Neural progenitor cell (in vitro differentiated cells): ENCODE measurements around the gene SLC35A2. TPM values are rescaled to one million over a fixed set of nuclear protein-coding genes. Genes with fewer than 3 reads are reported as not detected.

Source experiments
- DNase-seq: peaks from one replicate; pipeline ENCODE4 v3.0.0-alpha.2; 2016; ENCODE audit warnings: low spot score
- H2AFZ ChIP-seq: fragments of 200-600 bp; sonication (generic); replicated peaks from 2 replicates; pipeline ENCODE4 v1.6.1; 2016; ENCODE audit warnings: antibody characterized with exemption
- H3F3A ChIP-seq: fragments of 200-600 bp; sonication (generic); 2 replicates; pipeline ENCODE4 v1.6.1; 2016; ENCODE audit warnings: antibody characterized with exemption, low read depth
- H3K27ac ChIP-seq: fragments of 200-600 bp; sonication (generic); 2 replicates; pipeline ENCODE4 v1.5.1; 2016; ENCODE audit warnings: mild to moderate bottlenecking
- H3K27me3 ChIP-seq: fragments of 200-600 bp; sonication (generic); 2 replicates; pipeline ENCODE4 v1.6.1; 2016; ENCODE audit warnings: mild to moderate bottlenecking, moderate library complexity
- H3K36me3 ChIP-seq: fragments of 200-600 bp; sonication (generic); 2 replicates; pipeline ENCODE4 v1.5.1; 2016
- H3K4me1 ChIP-seq: fragments of 200-600 bp; sonication (generic); 2 replicates; pipeline ENCODE4 v1.6.1; 2016; ENCODE audit warnings: mixed run types
- H3K4me2 ChIP-seq: fragments of 200-600 bp; sonication (generic); 2 replicates; pipeline ENCODE4 v1.6.1; 2016
- H3K4me3 ChIP-seq: fragments of 200-600 bp; sonication (generic); 2 replicates; pipeline ENCODE4 v1.5.1; 2016
- H3K79me2 ChIP-seq: fragments of 200-600 bp; sonication (generic); 2 replicates; pipeline ENCODE4 v1.6.1; 2016; ENCODE audit warnings: low read depth
- H3K9ac ChIP-seq: fragments of 200-600 bp; sonication (generic); 2 replicates; pipeline ENCODE4 v1.6.1; 2016
- H3K9me3 ChIP-seq: fragments of 200-600 bp; sonication (generic); 2 replicates; pipeline ENCODE4 v1.5.1; 2016; ENCODE audit warnings: low read depth
- H4K20me1 ChIP-seq: fragments of 200-600 bp; sonication (generic); 2 replicates; pipeline ENCODE4 v1.6.1; 2016; ENCODE audit warnings: low read depth
- H3K27ac Mint-ChIP-seq: 3 replicates; pipeline ENCODE4 v1.8.0; 2021; ENCODE audit warnings: mixed read lengths
- H3K27me3 Mint-ChIP-seq: 2 replicates; pipeline ENCODE4 v1.8.0; 2022; ENCODE audit warnings: low read depth, mild to moderate bottlenecking, inconsistent platforms, moderate library complexity, mixed read lengths; ENCODE audit not compliant: insufficient read depth
- H3K36me3 Mint-ChIP-seq: 3 replicates; pipeline ENCODE4 v1.8.0; 2021; ENCODE audit warnings: mixed read lengths
- H3K4me1 Mint-ChIP-seq: 3 replicates; pipeline ENCODE4 v1.8.0; 2021; ENCODE audit warnings: mixed read lengths
- H3K4me3 Mint-ChIP-seq: 3 replicates; pipeline ENCODE4 v1.8.0; 2021; ENCODE audit warnings: mild to moderate bottlenecking, moderate library complexity, mixed read lengths
- H3K9me3 Mint-ChIP-seq: 3 replicates; pipeline ENCODE4 v1.8.0; 2020; ENCODE audit warnings: mixed read lengths
- EZH2 ChIP-seq: fragments of 200-600 bp; sonication (generic); IDR thresholded peaks from 2 replicates; pipeline ENCODE4 v1.6.1; 2017; ENCODE audit warnings: antibody characterized with exemption, mild to moderate bottlenecking, moderate library complexity
- EZH2phosphoT487 ChIP-seq: fragments of 200-600 bp; sonication (generic); IDR thresholded peaks from 2 replicates; pipeline ENCODE4 v1.6.1; 2017; ENCODE audit warnings: antibody characterized with exemption
- total RNA-seq: library from RNA; depleted of rRNA; stranded (reverse); fragments of >200 nt; gene quantifications from 2 replicates; pipeline ENCODE4 v1.2.3, GENCODE V29; 2015; ENCODE audit warnings: low replicate concordance
- TF ChIP-seq, protein P1 (sequence below): fragments of 200-600 bp; sonication (generic); IDR thresholded peaks from 2 replicates; pipeline ENCODE4 v1.5.1; 2017; ENCODE audit warnings: antibody characterized with exemption, mild to moderate bottlenecking

The SLC35A2 gene
- total RNA-seq, 1 donor from 2014 or later, result 8.6 TPM

DNA sequence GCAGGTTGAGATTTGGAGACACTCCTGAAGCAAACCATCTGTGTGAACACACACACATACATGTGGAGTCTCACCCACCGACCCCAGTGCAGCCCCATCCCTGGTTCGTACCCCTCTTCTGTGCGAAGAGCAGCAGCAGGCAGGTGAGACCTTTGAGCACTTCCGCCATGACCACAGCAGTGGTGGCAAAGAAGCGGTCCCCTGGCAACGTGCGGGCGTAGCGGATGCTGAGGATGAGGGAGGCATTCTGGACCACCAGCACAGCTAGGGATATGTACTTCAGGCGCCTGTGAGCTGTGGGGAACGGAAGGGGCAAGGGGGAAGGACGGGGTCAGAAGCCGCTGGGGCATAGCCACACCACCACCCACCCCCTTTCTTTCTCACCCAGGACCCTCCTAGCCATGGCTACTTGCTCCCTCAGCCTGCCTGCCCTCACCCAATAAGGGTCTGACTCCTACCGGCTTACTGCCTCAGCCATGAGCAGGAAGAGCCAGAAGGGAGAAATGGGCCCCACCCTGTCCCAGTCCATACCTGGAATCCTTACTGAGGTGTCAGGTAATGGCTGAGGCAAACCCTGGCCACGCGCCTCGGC lies 1.6 kb downstream of the SLC35A2 start:
- no peaks in the 10 kb centered on the region for H3K27me3 ChIP-seq
- H3K27me3 Mint-ChIP-seq, result peaks cover 4% of the 10 kb centered on the region
- peaks cover 14% of the 10 kb centered on the region for H3F3A ChIP-seq
- peaks cover 8% of the 10 kb centered on the region for H3K4me1 Mint-ChIP-seq
- peak overlapping the region; percentile 89 for H3K4me3 Mint-ChIP-seq
- no peak overlapping the region for H3K4me2 ChIP-seq
- H3K4me1 ChIP-seq, result no peaks in the 10 kb centered on the region
- no peaks in the 10 kb centered on the region for H3K9me3 ChIP-seq
- peaks cover 14% of the 10 kb centered on the region for H3K79me2 ChIP-seq
- no peak overlapping the region for H3K27ac Mint-ChIP-seq
- H3K9me3 Mint-ChIP-seq, result peaks cover 15% of the 10 kb centered on the region
- H3K27ac ChIP-seq, result no peak overlapping the region
- no peak overlapping the region for H2AFZ ChIP-seq
- H4K20me1 ChIP-seq, result no peaks in the 10 kb centered on the region
- no peak overlapping the region for H3K4me3 ChIP-seq
- H3K36me3 ChIP-seq, result no peaks in the 10 kb centered on the region
- TF ChIP-seq, protein P1, sequence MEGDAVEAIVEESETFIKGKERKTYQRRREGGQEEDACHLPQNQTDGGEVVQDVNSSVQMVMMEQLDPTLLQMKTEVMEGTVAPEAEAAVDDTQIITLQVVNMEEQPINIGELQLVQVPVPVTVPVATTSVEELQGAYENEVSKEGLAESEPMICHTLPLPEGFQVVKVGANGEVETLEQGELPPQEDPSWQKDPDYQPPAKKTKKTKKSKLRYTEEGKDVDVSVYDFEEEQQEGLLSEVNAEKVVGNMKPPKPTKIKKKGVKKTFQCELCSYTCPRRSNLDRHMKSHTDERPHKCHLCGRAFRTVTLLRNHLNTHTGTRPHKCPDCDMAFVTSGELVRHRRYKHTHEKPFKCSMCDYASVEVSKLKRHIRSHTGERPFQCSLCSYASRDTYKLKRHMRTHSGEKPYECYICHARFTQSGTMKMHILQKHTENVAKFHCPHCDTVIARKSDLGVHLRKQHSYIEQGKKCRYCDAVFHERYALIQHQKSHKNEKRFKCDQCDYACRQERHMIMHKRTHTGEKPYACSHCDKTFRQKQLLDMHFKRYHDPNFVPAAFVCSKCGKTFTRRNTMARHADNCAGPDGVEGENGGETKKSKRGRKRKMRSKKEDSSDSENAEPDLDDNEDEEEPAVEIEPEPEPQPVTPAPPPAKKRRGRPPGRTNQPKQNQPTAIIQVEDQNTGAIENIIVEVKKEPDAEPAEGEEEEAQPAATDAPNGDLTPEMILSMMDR, result no peak
- no peak for TF ChIP-seq EZH2
- no peak for TF ChIP-seq EZH2phosphoT487
- no peaks in the 10 kb centered on the region for H3K36me3 Mint-ChIP-seq
- H3K9ac ChIP-seq, result no peak overlapping the region
- DNase-seq, result no peak

DNA sequence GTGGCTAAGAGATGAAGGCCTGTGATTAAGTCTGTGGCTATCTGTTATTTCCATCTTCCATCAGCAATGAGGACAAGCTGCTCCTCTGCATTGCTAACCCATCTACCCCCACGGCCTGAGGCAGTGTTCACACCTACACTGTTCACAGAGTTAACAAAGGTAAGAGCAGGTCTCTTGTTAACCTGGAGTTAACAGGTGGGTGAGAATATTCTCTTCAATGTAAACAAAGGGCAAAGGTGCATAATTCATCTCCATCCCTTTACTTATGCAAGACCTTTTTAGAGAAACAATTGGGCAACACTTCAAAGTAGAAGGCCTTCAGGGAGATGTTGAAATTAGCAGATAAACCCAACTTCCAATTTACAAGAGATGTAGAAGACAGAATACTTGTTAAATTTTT lies 2.8 kb downstream of the SLC35A2 start:
- no peak overlapping the region for H3K4me2 ChIP-seq
- peaks cover 8% of the 10 kb centered on the region for H3K4me1 Mint-ChIP-seq
- H3K9me3 ChIP-seq, result no peaks in the 10 kb centered on the region
- no peaks in the 10 kb centered on the region for H3K27me3 ChIP-seq
- no peak overlapping the region for H3K27ac ChIP-seq
- peaks cover 14% of the 10 kb centered on the region for H3K79me2 ChIP-seq
- H3F3A ChIP-seq, result peaks cover 14% of the 10 kb centered on the region
- no peak overlapping the region for H3K27ac Mint-ChIP-seq
- peaks cover 5% of the 10 kb centered on the region for H3K36me3 Mint-ChIP-seq
- H2AFZ ChIP-seq, result no peak overlapping the region
- no peaks in the 10 kb centered on the region for H4K20me1 ChIP-seq
- no peak overlapping the region for H3K9ac ChIP-seq
- DNase-seq, result no peak
- peaks cover 21% of the 10 kb centered on the region for H3K9me3 Mint-ChIP-seq
- TF ChIP-seq EZH2, result no peak
- no peak for TF ChIP-seq EZH2phosphoT487
- TF ChIP-seq, protein P1, result no peak
- no peak overlapping the region for H3K4me3 Mint-ChIP-seq
- H3K36me3 ChIP-seq, result no peaks in the 10 kb centered on the region
- no peaks in the 10 kb centered on the region for H3K4me1 ChIP-seq
- H3K27me3 Mint-ChIP-seq, result peaks cover 4% of the 10 kb centered on the region
- no peak overlapping the region for H3K4me3 ChIP-seq

DNA sequence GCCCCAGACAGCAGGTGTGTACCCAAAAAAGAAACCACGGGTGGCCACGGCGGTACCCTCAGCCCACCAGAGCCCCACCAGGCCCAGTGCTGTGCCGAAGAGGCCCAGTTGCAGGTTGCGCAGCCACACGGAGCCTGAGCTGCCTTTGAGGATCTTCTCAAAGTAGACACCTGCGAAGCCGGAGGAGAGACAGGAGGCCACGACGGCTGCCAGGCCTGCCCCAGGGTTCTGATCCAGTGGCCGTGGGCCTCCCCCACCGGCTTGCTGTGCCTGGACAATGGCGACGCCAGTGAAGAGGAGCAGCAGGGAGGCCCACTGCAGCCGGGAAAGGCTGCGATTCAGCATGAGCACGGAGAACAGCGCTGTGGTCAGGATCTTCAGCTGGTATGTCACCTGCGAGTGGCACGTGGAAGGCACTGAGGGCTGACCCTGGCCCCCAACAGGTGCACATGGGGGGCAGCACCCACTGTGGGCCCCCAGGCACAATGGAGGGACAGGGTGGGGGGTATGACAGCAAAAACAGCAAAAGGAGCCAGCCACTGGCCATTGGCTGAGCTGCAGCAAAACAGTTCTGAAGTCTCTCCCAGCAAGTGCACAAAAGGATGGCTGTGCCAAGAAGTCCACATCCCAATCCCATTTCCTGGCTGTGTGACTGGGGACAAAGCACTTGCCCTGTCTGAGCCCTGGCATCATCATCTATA lies 6.2 kb downstream of the SLC35A2 start:
- DNase-seq, result no peak
- H3K36me3 Mint-ChIP-seq, result peaks cover 7% of the 10 kb centered on the region
- H3K36me3 ChIP-seq, result no peaks in the 10 kb centered on the region
- H3K27me3 Mint-ChIP-seq, result no peaks in the 10 kb centered on the region
- H3F3A ChIP-seq, result no peaks in the 10 kb centered on the region
- H3K9me3 ChIP-seq, result no peaks in the 10 kb centered on the region
- no peak for TF ChIP-seq EZH2phosphoT487
- H2AFZ ChIP-seq, result no peak overlapping the region
- no peaks in the 10 kb centered on the region for H4K20me1 ChIP-seq
- no peak overlapping the region for H3K27ac Mint-ChIP-seq
- no peak overlapping the region for H3K4me3 ChIP-seq
- H3K27ac ChIP-seq, result no peak overlapping the region
- H3K4me2 ChIP-seq, result no peak overlapping the region
- H3K9ac ChIP-seq, result no peak overlapping the region
- peaks cover 2% of the 10 kb centered on the region for H3K79me2 ChIP-seq
- no peaks in the 10 kb centered on the region for H3K4me1 Mint-ChIP-seq
- no peak overlapping the region for H3K4me3 Mint-ChIP-seq
- peaks cover 17% of the 10 kb centered on the region for H3K9me3 Mint-ChIP-seq
- no peaks in the 10 kb centered on the region for H3K27me3 ChIP-seq
- H3K4me1 ChIP-seq, result no peaks in the 10 kb centered on the region

DNA sequence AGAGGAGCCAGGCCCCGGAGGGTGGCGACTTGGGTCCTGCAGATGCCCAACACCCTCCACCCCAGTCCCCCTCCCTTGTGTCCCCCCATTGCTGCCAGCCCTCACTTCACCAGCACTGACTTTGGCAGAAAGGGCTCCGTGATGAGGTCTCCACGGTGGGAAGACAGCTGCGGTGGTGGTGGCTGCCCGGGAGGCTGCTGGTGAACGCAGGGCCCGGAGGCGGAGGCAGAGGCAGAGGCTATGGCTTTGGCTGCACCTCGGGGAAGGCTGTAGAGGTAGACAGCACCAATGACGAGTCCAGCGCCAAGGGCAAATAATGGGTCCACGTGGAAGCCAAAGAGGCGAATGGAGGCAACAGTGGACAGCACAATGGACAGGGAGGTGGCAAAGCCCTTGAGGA lies 6.8 kb downstream of the SLC35A2 start:
- DNase-seq, result no peak
- Histone ChIP-seq H3K36me3 (no peaks in the 10 kb centered on the region), H3F3A (no peaks in the 10 kb centered on the region), H3K4me3 (no peak overlapping the region), H3K4me2 (no peak overlapping the region), H3K27me3 (no peaks in the 10 kb centered on the region), H3K9ac (no peak overlapping the region), H3K27ac (no peak overlapping the region), H3K4me1 (no peaks in the 10 kb centered on the region), H4K20me1 (no peaks in the 10 kb centered on the region), H3K79me2 (peaks cover 3% of the 10 kb centered on the region), H2AFZ (no peak overlapping the region), H3K9me3 (no peaks in the 10 kb centered on the region)
- H3K36me3 Mint-ChIP-seq, result peaks cover 7% of the 10 kb centered on the region
- H3K27me3 Mint-ChIP-seq, result no peaks in the 10 kb centered on the region
- no peak overlapping the region for H3K27ac Mint-ChIP-seq
- TF ChIP-seq, protein P1, result no peak
- TF ChIP-seq EZH2phosphoT487 (no peak), EZH2 (no peak)
- H3K9me3 Mint-ChIP-seq, result peaks cover 17% of the 10 kb centered on the region
- H3K4me3 Mint-ChIP-seq, result no peak overlapping the region
- no peaks in the 10 kb centered on the region for H3K4me1 Mint-ChIP-seq
